DMS79 (cell line): ENCODE measurements around the gene DDX27.

ENCODE experiments used
- DNase-seq: peaks from one replicate; lab custom pipeline; 2025; lab: John Stamatoyannopoulos, UW

Gene DDX27

GRCh38 chr20:49288784-49289696 is 69.8 kb downstream of the DDX27 start:
- DNase-seq = peak; percentile 6

GRCh38 chr20:49290608-49291191 is 71.5 kb downstream of the DDX27 start:
- DNase-seq = no peak

GRCh38 chr20:49291200-49291599 is 72.0 kb downstream of the DDX27 start:
- no peak for DNase-seq

DNA sequence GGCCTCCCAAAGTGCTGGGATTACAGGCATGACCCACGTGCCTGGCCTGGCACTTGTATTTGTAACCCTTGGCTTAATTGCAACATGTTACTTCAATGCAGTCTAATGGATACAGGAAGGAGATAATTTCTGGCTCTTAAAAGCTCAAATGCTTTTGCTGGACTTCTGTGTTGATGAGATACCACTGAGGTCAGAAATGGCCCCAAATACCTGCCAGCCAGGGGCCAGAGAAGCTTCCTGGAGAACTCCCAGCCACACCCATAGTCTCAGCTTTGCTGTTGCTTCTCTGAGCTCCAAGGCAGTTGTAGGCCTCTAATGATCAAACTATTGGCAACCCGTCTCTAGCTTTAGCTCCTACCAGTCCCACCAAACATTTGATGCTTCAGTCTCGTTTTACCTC is 72.8 kb downstream of the DDX27 start:
- DNase-seq = no peak

DNA sequence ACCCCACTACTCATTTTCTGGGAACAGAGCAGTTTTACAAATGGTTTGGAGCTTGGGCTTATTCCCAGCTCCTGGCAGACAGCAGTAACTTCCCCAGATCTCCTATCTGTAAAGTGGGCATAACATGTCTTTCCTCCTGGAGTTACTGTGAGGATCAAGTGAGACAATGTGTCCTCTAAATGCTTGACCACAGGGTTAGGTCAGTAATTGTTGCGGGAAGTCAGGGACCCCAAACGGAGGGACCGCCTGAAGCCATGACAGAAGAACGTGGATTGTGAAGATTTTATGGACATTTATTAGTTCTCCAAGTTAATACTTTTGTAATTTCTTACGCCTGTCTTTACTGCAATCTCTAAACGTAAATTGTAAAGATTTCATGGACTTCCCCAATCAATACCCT is 73.9 kb downstream of the DDX27 start:
- DNase-seq = no peak
